H1 (cell line): Measurements from ENCODE around the gene STAC2. TPM values are rescaled to one million over a fixed set of nuclear protein-coding genes. Genes with fewer than 3 reads are reported as not detected.

Experiments
- CTCF ChIP-seq, 3 experiments: IDR thresholded peaks; 1 replicate in 2 of 3; 2 replicates in 1 of 3; pipeline versions ENCODE4 v1.5.1 to v1.6.1; 2011; ENCODE audit warnings: low read length in 3 of 3, mild to moderate bottlenecking in 3 of 3, inconsistent platforms in 2 of 3, low read depth in 1 of 3, moderate library complexity in 1 of 3; ENCODE audit not compliant: insufficient read depth in 1 of 3; ENCODE audit errors: control extremely low read depth in 1 of 3
- EGR1 ChIP-seq: IDR thresholded peaks from 2 replicates; pipeline ENCODE4 v1.6.1; 2011; ENCODE audit warnings: low read depth, low read length, borderline replicate concordance
- TEAD4 ChIP-seq: IDR thresholded peaks from 2 replicates; pipeline ENCODE4 v1.6.1; 2012; ENCODE audit warnings: low read depth, low read length, inconsistent platforms, mixed read lengths
- polyA plus RNA-seq, 7 experiments: library from polyadenylated mRNA; depleted of rRNA in 3 of 7; stranded (reverse) in 5 of 7; unstranded in 2 of 7; fragments of >200 nt in 5 of 7; fragments of 200-250 nt in 2 of 7; gene quantifications; 1 replicate in 5 of 7; 2 replicates in 1 of 7; 4 replicates in 1 of 7; pipeline versions ENCODE4 v1.2.1 to v1.2.3, GENCODE V29; 2011 to 2013; ENCODE audit warnings: missing spikeins in 2 of 7, mixed read lengths in 2 of 7
- total RNA-seq: library from RNA; stranded (reverse); fragmentation: NEBNext Ultra II Directional; extraction: Animal tissue kit (Norgen Biotek cat#: 25700); gene quantifications from 2 replicates; pipeline ENCODE4 v1.2.1, GENCODE V29; 2021

The STAC2 gene
- total and polyA plus RNA-seq, 2 of the 8 experiments (the other 6 are each of a cell fraction or from before 2014, with no cell fraction given): 1.5 to 6.0 TPM

- TF ChIP-seq EGR1 (no peak), TEAD4 (no peak), CTCF (IDR thresholded peaks at IDR 0.05; ENCODE audit: control extremely low read depth in 1 of 3, insufficient read depth in 1 of 3, low read depth in 1 of 3, low read length in 3 of 3) (no peak)
Measured at GRCh38 chr17:39217734-39218369, 7.9 kb downstream of the STAC2 start (continued).
